HEK293 (cell line): Measurements from ENCODE around the gene RNF223.

ENCODE experiments used
- CTCF ChIA-PET: fragments of 350-600 bp; formaldehyde crosslinking; extraction: SDS; loops from one replicate; lab custom pipeline; 2021; ENCODE audit warnings: antibody characterized with exemption; lab: Yijun Ruan, JAX
- POLR2A ChIA-PET: fragments of 300-600 bp; formaldehyde crosslinking; extraction: SDS; loops from one replicate; lab custom pipeline; 2020; ENCODE audit warnings: antibody characterized with exemption, inconsistent platforms; lab: Yijun Ruan, JAX
- H3K27ac ChIP-seq: fragments of 200-500 bp; sonication (Bioruptor generic); 2 replicates; pipeline ENCODE4 v1.5.1; 2014; ENCODE audit warnings: low read depth, low read length, control low read depth, inconsistent platforms; ENCODE audit errors: extremely low read depth
- H3K36me3 ChIP-seq, 2 experiments: fragments of 200-500 bp in 1 of 2; sonication (Bioruptor generic) in 1 of 2; 1 replicate in 1 of 2; 2 replicates in 1 of 2; pipeline ENCODE4 v1.5.1; 2014 to 2017; ENCODE audit warnings: inconsistent platforms in 2 of 2, low read length in 2 of 2; ENCODE audit not compliant: control insufficient read depth in 2 of 2, insufficient read depth in 1 of 2
- H3K4me1 ChIP-seq: fragments of 200-500 bp; sonication (Bioruptor generic); 2 replicates; pipeline ENCODE4 v1.5.1; 2014; ENCODE audit warnings: mild to moderate bottlenecking, low read length, inconsistent platforms; ENCODE audit not compliant: control insufficient read depth, insufficient read depth
- H3K4me3 ChIP-seq: 2 replicates; pipeline ENCODE4 v1.5.1; 2011; ENCODE audit warnings: low read depth, mild to moderate bottlenecking, control low read depth, low read length, moderate library complexity
- H3K9me3 ChIP-seq: fragments of 200-500 bp; sonication (Bioruptor generic); 2 replicates; pipeline ENCODE4 v1.5.1; 2014; ENCODE audit warnings: low read depth, low read length, inconsistent platforms; ENCODE audit not compliant: control insufficient read depth, insufficient read depth
- KLF10 ChIP-seq: fragments of 450-650 bp; IDR thresholded peaks from 2 replicates; pipeline ENCODE4 v1.5.1; 2018; ENCODE audit warnings: missing biosample characterization, mild to moderate bottlenecking, missing genetic modification characterization
- SCRT2 ChIP-seq: fragments of 450-650 bp; formaldehyde crosslinking; IDR thresholded peaks from 2 replicates; pipeline ENCODE4 v1.5.1; 2016; ENCODE audit warnings: missing biosample characterization, missing genetic modification characterization
- ZBTB17 ChIP-seq: fragments of 450-650 bp; formaldehyde crosslinking; IDR thresholded peaks from 2 replicates; pipeline ENCODE4 v1.5.1; 2016; ENCODE audit warnings: missing biosample characterization, missing genetic modification characterization
- ZEB2 ChIP-seq: fragments of 450-650 bp; formaldehyde crosslinking; IDR thresholded peaks from 2 replicates; pipeline ENCODE4 v1.5.1; 2016; ENCODE audit warnings: missing biosample characterization, missing genetic modification characterization
- ZNF174 ChIP-seq: fragments of 450-650 bp; formaldehyde crosslinking; IDR thresholded peaks from 2 replicates; pipeline ENCODE4 v1.5.0; 2017; ENCODE audit warnings: missing biosample characterization, mild to moderate bottlenecking, missing genetic modification characterization
- ZNF184 ChIP-seq: fragments of 450-650 bp; IDR thresholded peaks from 2 replicates; pipeline ENCODE4 v1.5.1; 2018; ENCODE audit warnings: missing biosample characterization, mild to moderate bottlenecking, missing genetic modification characterization
- ZNF202 ChIP-seq: fragments of 450-650 bp; formaldehyde crosslinking; IDR thresholded peaks from 2 replicates; pipeline ENCODE4 v1.5.1; 2016; ENCODE audit warnings: missing biosample characterization, missing genetic modification characterization, borderline replicate concordance
- ZNF311 ChIP-seq: fragments of 450-650 bp; formaldehyde crosslinking; IDR thresholded peaks from 2 replicates; pipeline ENCODE4 v1.5.1; 2017; ENCODE audit warnings: missing biosample characterization, missing genetic modification characterization, borderline replicate concordance
- ZNF341 ChIP-seq: fragments of 450-650 bp; formaldehyde crosslinking; IDR thresholded peaks from 2 replicates; pipeline ENCODE4; 2016; ENCODE audit warnings: low read depth, missing biosample characterization, missing genetic modification characterization
- ZNF350 ChIP-seq: fragments of 450-650 bp; formaldehyde crosslinking; IDR thresholded peaks from 2 replicates; pipeline ENCODE4 v1.5.0; 2017; ENCODE audit warnings: missing biosample characterization, mild to moderate bottlenecking, missing genetic modification characterization
- ZNF354C ChIP-seq: fragments of 450-650 bp; formaldehyde crosslinking; IDR thresholded peaks from 2 replicates; pipeline ENCODE4 v1.5.1; 2016; ENCODE audit warnings: missing biosample characterization, missing genetic modification characterization, low read depth, borderline replicate concordance
- ZNF433 ChIP-seq: fragments of 450-650 bp; formaldehyde crosslinking; IDR thresholded peaks from 2 replicates; pipeline ENCODE4 v1.5.1; 2016; ENCODE audit warnings: missing biosample characterization, missing genetic modification characterization, low read depth
- ZNF654 ChIP-seq: fragments of 450-650 bp; formaldehyde crosslinking; IDR thresholded peaks from 2 replicates; pipeline ENCODE4 v1.5.1; 2016; ENCODE audit warnings: low read depth, missing biosample characterization, missing genetic modification characterization
- ZNF701 ChIP-seq: fragments of 450-650 bp; formaldehyde crosslinking; IDR thresholded peaks from 2 replicates; pipeline ENCODE4 v1.5.1; 2016; ENCODE audit warnings: missing biosample characterization, missing genetic modification characterization
- ZNF747 ChIP-seq: fragments of 450-650 bp; formaldehyde crosslinking; IDR thresholded peaks from 2 replicates; pipeline ENCODE4 v1.5.1; 2016; ENCODE audit warnings: missing biosample characterization, missing genetic modification characterization
- TF ChIP-seq, protein P1 (sequence below): fragments of 450-650 bp; formaldehyde crosslinking; IDR thresholded peaks from 2 replicates; pipeline ENCODE4 v1.5.1; 2017; ENCODE audit warnings: missing biosample characterization, mild to moderate bottlenecking, missing genetic modification characterization, moderate library complexity
- TF ChIP-seq, protein P2 (sequence below): fragments of 450-650 bp; IDR thresholded peaks from 2 replicates; pipeline ENCODE4 v1.5.1; 2018; ENCODE audit warnings: missing biosample characterization, missing genetic modification characterization
- TF ChIP-seq, protein P3 (sequence below): fragments of 450-650 bp; formaldehyde crosslinking; IDR thresholded peaks from 2 replicates; pipeline ENCODE4 v1.5.1; 2016; ENCODE audit warnings: missing biosample characterization, missing genetic modification characterization, borderline replicate concordance
- TF ChIP-seq, protein P4 (sequence below): fragments of 450-650 bp; formaldehyde crosslinking; IDR thresholded peaks from 2 replicates; pipeline ENCODE4 v1.5.1; 2017; ENCODE audit warnings: missing biosample characterization, missing genetic modification characterization
- TF ChIP-seq, protein P5 (sequence below): fragments of 450-650 bp; formaldehyde crosslinking; optimal IDR thresholded peaks from 2 replicates; pipeline ENCODE3; 2016; ENCODE audit warnings: missing biosample characterization, mild to moderate bottlenecking, missing genetic modification characterization

The RNF223 gene

DNA sequence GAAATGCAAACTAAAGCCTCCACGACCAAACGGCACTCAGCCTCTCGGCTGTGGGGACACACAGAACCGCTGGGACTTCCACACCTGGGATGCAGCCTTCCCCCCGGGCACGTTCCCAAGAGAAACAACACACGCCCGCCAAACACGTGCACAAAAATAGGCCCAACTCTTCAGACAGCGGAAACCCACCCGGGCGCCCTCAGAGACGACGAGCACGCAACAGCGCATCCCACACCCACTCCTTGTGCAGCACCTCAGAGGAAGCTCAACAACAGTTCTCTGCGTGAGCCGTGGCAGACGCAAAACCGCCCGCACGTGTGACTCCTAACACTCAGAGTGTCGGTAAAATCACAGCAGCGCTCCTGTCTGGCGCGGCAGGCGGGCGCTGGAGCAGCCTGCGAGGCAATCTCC lies 36.5 kb upstream of the RNF223 start:
- Histone ChIP-seq H3K4me3 (no peak overlapping the region), H3K27ac (no peak overlapping the region), H3K4me1 (no peaks in the 10 kb centered on the region), H3K36me3 (peaks cover 0 to 18% of the 10 kb centered on the region in 2 experiments; a peak in 2 of 3 replicates), H3K9me3 (no peaks in the 10 kb centered on the region)
- POLR2A ChIA-PET, result no interaction called here
- CTCF ChIA-PET, result interaction anchor here (0.7 kb wide), 1 partner anchor 13 kb away, joined by 3 read pairs; no protein-coding TSS in a partner anchor
- TF ChIP-seq ZNF433 (tag by site-specific recombination) (no peak), ZNF701 (tag by site-specific recombination) (no peak), ZBTB17 (no peak), ZNF184 (tag by site-specific recombination) (no peak), ZNF174 (tag by site-specific recombination) (no peak), ZNF202 (tag by site-specific recombination) (no peak), ZNF354C (tag by site-specific recombination) (no peak), ZNF747 (tag by site-specific recombination) (no peak), ZNF350 (tag by site-specific recombination) (no peak), ZNF654 (tag by site-specific recombination) (no peak), ZEB2 (tag by site-specific recombination) (no peak), KLF10 (no peak), ZNF311 (tag by site-specific recombination) (no peak), SCRT2 (no peak), ZNF341 (tag by site-specific recombination) (no peak)
- TF ChIP-seq, protein P1, sequence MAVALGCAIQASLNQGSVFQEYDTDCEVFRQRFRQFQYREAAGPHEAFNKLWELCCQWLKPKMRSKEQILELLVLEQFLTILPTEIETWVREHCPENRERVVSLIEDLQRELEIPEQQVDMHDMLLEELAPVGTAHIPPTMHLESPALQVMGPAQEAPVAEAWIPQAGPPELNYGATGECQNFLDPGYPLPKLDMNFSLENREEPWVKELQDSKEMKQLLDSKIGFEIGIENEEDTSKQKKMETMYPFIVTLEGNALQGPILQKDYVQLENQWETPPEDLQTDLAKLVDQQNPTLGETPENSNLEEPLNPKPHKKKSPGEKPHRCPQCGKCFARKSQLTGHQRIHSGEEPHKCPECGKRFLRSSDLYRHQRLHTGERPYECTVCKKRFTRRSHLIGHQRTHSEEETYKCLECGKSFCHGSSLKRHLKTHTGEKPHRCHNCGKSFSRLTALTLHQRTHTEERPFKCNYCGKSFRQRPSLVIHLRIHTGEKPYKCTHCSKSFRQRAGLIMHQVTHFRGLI (tag by site-specific recombination), result no peak
- TF ChIP-seq, protein P2, sequence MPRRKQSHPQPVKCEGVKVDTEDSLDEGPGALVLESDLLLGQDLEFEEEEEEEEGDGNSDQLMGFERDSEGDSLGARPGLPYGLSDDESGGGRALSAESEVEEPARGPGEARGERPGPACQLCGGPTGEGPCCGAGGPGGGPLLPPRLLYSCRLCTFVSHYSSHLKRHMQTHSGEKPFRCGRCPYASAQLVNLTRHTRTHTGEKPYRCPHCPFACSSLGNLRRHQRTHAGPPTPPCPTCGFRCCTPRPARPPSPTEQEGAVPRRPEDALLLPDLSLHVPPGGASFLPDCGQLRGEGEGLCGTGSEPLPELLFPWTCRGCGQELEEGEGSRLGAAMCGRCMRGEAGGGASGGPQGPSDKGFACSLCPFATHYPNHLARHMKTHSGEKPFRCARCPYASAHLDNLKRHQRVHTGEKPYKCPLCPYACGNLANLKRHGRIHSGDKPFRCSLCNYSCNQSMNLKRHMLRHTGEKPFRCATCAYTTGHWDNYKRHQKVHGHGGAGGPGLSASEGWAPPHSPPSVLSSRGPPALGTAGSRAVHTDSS (tag by site-specific recombination), result no peak
- TF ChIP-seq, protein P3, sequence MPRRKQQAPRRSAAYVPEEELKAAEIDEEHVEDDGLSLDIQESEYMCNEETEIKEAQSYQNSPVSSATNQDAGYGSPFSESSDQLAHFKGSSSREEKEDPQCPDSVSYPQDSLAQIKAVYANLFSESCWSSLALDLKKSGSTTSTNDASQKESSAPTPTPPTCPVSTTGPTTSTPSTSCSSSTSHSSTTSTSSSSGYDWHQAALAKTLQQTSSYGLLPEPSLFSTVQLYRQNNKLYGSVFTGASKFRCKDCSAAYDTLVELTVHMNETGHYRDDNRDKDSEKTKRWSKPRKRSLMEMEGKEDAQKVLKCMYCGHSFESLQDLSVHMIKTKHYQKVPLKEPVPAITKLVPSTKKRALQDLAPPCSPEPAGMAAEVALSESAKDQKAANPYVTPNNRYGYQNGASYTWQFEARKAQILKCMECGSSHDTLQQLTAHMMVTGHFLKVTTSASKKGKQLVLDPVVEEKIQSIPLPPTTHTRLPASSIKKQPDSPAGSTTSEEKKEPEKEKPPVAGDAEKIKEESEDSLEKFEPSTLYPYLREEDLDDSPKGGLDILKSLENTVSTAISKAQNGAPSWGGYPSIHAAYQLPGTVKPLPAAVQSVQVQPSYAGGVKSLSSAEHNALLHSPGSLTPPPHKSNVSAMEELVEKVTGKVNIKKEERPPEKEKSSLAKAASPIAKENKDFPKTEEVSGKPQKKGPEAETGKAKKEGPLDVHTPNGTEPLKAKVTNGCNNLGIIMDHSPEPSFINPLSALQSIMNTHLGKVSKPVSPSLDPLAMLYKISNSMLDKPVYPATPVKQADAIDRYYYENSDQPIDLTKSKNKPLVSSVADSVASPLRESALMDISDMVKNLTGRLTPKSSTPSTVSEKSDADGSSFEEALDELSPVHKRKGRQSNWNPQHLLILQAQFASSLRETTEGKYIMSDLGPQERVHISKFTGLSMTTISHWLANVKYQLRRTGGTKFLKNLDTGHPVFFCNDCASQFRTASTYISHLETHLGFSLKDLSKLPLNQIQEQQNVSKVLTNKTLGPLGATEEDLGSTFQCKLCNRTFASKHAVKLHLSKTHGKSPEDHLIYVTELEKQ (tag by site-specific recombination), result no peak
- TF ChIP-seq, protein P4, sequence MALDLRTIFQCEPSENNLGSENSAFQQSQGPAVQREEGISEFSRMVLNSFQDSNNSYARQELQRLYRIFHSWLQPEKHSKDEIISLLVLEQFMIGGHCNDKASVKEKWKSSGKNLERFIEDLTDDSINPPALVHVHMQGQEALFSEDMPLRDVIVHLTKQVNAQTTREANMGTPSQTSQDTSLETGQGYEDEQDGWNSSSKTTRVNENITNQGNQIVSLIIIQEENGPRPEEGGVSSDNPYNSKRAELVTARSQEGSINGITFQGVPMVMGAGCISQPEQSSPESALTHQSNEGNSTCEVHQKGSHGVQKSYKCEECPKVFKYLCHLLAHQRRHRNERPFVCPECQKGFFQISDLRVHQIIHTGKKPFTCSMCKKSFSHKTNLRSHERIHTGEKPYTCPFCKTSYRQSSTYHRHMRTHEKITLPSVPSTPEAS (tag by site-specific recombination), result no peak
- TF ChIP-seq, protein P5, sequence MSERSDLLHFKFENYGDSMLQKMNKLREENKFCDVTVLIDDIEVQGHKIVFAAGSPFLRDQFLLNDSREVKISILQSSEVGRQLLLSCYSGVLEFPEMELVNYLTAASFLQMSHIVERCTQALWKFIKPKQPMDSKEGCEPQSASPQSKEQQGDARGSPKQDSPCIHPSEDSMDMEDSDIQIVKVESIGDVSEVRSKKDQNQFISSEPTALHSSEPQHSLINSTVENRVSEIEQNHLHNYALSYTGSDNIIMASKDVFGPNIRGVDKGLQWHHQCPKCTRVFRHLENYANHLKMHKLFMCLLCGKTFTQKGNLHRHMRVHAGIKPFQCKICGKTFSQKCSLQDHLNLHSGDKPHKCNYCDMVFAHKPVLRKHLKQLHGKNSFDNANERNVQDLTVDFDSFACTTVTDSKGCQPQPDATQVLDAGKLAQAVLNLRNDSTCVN (tag by site-specific recombination), result no peak
